GM12878 (cell line): ENCODE results near the gene NDOR1. TPM values are rescaled to one million over a fixed set of nuclear protein-coding genes. Genes with fewer than 3 reads are reported as not detected.
A peak's percentile ranks its signal among the peaks of the same experiment; 100 is the strongest.

Experiments
- ATAC-seq: fragments of 200-7000 bp; cut with Tn5 transposase; 3 replicates; pipeline ENCODE4 v1.9.1; 2020; ENCODE audit warnings: mild to moderate bottlenecking, moderate library complexity
- BruUV-seq: library from RNA; stranded (reverse); fragments of 400-500 nt; replicated peaks from 2 replicates; lab custom pipeline; 2021; lab: Mats Ljungman, UMichigan
- CTCF ChIA-PET: fragments of 300-600 bp; sonication (Branson Sonifier 250); formaldehyde crosslinking; extraction: SDS; loops from one replicate; lab custom pipeline; 2021; ENCODE audit warnings: inconsistent platforms; lab: Yijun Ruan, JAX
- POLR2A ChIA-PET: fragments of 350-600 bp; formaldehyde crosslinking; extraction: SDS; loops from one replicate; lab custom pipeline; 2021; ENCODE audit warnings: inconsistent platforms; lab: Charles Lee
- RAD21 ChIA-PET: fragments of 300-600 bp; sonication (Branson Sonifier 250); formaldehyde crosslinking; loops from one replicate; lab custom pipeline; 2023; ENCODE audit warnings: antibody characterized with exemption; ENCODE audit not compliant: unreplicated experiment; lab: Charles Lee
- SMC1A ChIA-PET: fragments of 300-600 bp; sonication (Branson Sonifier 250); formaldehyde crosslinking; loops from one replicate; lab custom pipeline; 2023; ENCODE audit not compliant: unreplicated experiment, uncharacterized antibody; lab: Charles Lee
- DNase-seq: peaks from one replicate; pipeline ENCODE4 v3.0.0-alpha.2; 2011; ENCODE audit warnings: low read depth, low spot score
- FAIRE-seq: peaks from 3 replicates; lab custom pipeline; 2011; peaks lifted over from hg19 to GRCh38; lab: Jason Lieb, UNC
- H2AFZ ChIP-seq: 2 replicates; pipeline ENCODE4 v1.6.0; 2011; ENCODE audit warnings: low read depth, low read length, control low read depth; ENCODE audit not compliant: control insufficient read depth
- H3K27ac ChIP-seq: 2 replicates; pipeline ENCODE4 v1.5.1; 2011; ENCODE audit warnings: control low read depth; ENCODE audit not compliant: control insufficient read depth, insufficient read depth
- H3K27me3 ChIP-seq, 2 experiments: replicated peaks in 1 of 2; 2 replicates each; pipeline versions ENCODE4 v1.6.0 to v1.6.1; 2011; ENCODE audit warnings: low read length in 1 of 2; ENCODE audit not compliant: control insufficient read depth in 2 of 2, insufficient read depth in 2 of 2
- H3K36me3 ChIP-seq, 2 experiments: 2 replicates each; pipeline ENCODE4 v1.5.1; 2011; ENCODE audit warnings: low read length in 1 of 2; ENCODE audit not compliant: control insufficient read depth in 2 of 2, insufficient read depth in 2 of 2
- H3K4me1 ChIP-seq: 2 replicates; pipeline ENCODE4 v1.6.1; 2011; ENCODE audit warnings: mild to moderate bottlenecking, low read length, moderate library complexity, mixed read lengths; ENCODE audit not compliant: control insufficient read depth, insufficient read depth
- H3K4me2 ChIP-seq: 2 replicates; pipeline ENCODE4 v1.6.0; 2011; ENCODE audit warnings: control low read depth; ENCODE audit not compliant: control insufficient read depth, insufficient read depth
- H3K4me3 ChIP-seq: fragments of 200-600 bp; sonication (generic); 2 replicates; pipeline ENCODE4 v1.5.1; 2016
- H3K79me2 ChIP-seq: 2 replicates; pipeline ENCODE4 v1.6.0; 2011; ENCODE audit warnings: low read length; ENCODE audit not compliant: control insufficient read depth, insufficient read depth
- H3K9ac ChIP-seq: 2 replicates; pipeline ENCODE4 v1.8.0; 2011; ENCODE audit warnings: low read length, control low read depth, mixed read lengths; ENCODE audit not compliant: control insufficient read depth, insufficient read depth
- H3K9me3 ChIP-seq: replicated peaks from 3 replicates; pipeline ENCODE4 v1.5.1; 2011; ENCODE audit warnings: mild to moderate bottlenecking, low read length; ENCODE audit not compliant: control insufficient read depth, insufficient read depth
- H4K20me1 ChIP-seq: 2 replicates; pipeline ENCODE4 v1.6.0; 2011; ENCODE audit not compliant: control insufficient read depth, insufficient read depth
- CBX5 ChIP-seq: sonication (generic); IDR thresholded peaks from 2 replicates; pipeline ENCODE4 v1.6.1; 2016; ENCODE audit warnings: low read depth, moderate library complexity, mild to moderate bottlenecking, inconsistent platforms
- CEBPB ChIP-seq, 2 experiments: fragments of 150-350 bp in 1 of 2; IDR thresholded peaks; 2 replicates each; pipeline ENCODE4 v1.6.1; 2012 to 2014; ENCODE audit warnings: low read depth in 2 of 2, low read length in 2 of 2, borderline replicate concordance in 1 of 2, inconsistent platforms in 1 of 2
- GABPA ChIP-seq: IDR thresholded peaks from 2 replicates; pipeline ENCODE4 v1.6.1; 2014; ENCODE audit warnings: antibody characterized with exemption, low read depth, mild to moderate bottlenecking, inconsistent platforms
- HDGF ChIP-seq: fragments of 450-650 bp; IDR thresholded peaks from 2 replicates; pipeline ENCODE4 v1.6.1; 2016; ENCODE audit warnings: antibody characterized with exemption
- IKZF1 ChIP-seq: fragments of 450-650 bp; conservative IDR thresholded peaks from 2 replicates; pipeline ENCODE4 v1.6.1; 2017; ENCODE audit warnings: antibody characterized with exemption, mild to moderate bottlenecking
- JUNB ChIP-seq: IDR thresholded peaks from 2 replicates; pipeline ENCODE4 v1.6.1; 2016; ENCODE audit warnings: antibody characterized with exemption, mild to moderate bottlenecking
- NFXL1 ChIP-seq: fragments of 450-650 bp; IDR thresholded peaks from 2 replicates; pipeline ENCODE4 v1.6.1; 2017; ENCODE audit warnings: antibody characterized with exemption, mild to moderate bottlenecking, borderline replicate concordance
- NR2C1 ChIP-seq: fragments of 450-650 bp; IDR thresholded peaks from 2 replicates; pipeline ENCODE4 v1.6.1; 2017; ENCODE audit warnings: antibody characterized with exemption, mild to moderate bottlenecking, moderate library complexity
- NR2F1 ChIP-seq: fragments of 450-650 bp; conservative IDR thresholded peaks from 2 replicates; pipeline ENCODE4 v1.6.1; 2017; ENCODE audit warnings: mild to moderate bottlenecking
- RUNX3 ChIP-seq: IDR thresholded peaks from 2 replicates; pipeline ENCODE4 v1.6.1; 2012; ENCODE audit warnings: low read length, inconsistent platforms
- SMAD1 ChIP-seq: fragments of 450-650 bp; IDR thresholded peaks from 2 replicates; pipeline ENCODE4 v1.6.1; 2018; ENCODE audit warnings: mild to moderate bottlenecking, low read depth; ENCODE audit not compliant: partially characterized antibody
- ZNF217 ChIP-seq: fragments of 450-650 bp; IDR thresholded peaks from 2 replicates; pipeline ENCODE4 v1.6.1; 2017; ENCODE audit warnings: antibody characterized with exemption, mild to moderate bottlenecking
- WGBS: methylation state at CpG from one replicate; pipeline ENCODE4 v1.1.6; 2016; ENCODE audit warnings: low lambda C conversion rate; ENCODE audit not compliant: insufficient replicate concordance, insufficient coverage; ENCODE audit errors: missing lambda C conversion rate; 5-methylcytosine and 5-hydroxymethylcytosine counted together
- in situ Hi-C: fragments of 300-500 bp; cut with MboI; formaldehyde crosslinking; loops from 9 replicates; pipeline ENCODE4 v1.14.3; 2018; ENCODE audit warnings: mixed read lengths
- intact Hi-C: fragments of 100-400 bp; cut with micrococcal nuclease; formaldehyde crosslinking; loops from one replicate; pipeline ENCODE4 v1.14.2; 2022; ENCODE audit not compliant: unreplicated experiment
- polyA plus RNA-seq, 11 experiments: library from polyadenylated mRNA; depleted of rRNA in 4 of 11; unstranded in 6 of 11; stranded (reverse) in 5 of 11; fragments of >200 nt; fragmentation: Nextera tagmentation in 4 of 11; fragmentation: Illumina TruSeq in 1 of 11; extraction: Ambion mirVana in 4 of 11; extraction: Trizol in 1 of 11; gene quantifications; 1 replicate in 1 of 11; 2 replicates in 10 of 11; pipeline versions ENCODE4 v1.2.1 to v1.2.3, GENCODE V29; 2011 to 2016; ENCODE audit warnings: inconsistent platforms in 2 of 11, missing spikeins in 2 of 11, low read depth in 1 of 11
- total RNA-seq, 4 experiments: library from RNA; depleted of rRNA in 3 of 4; stranded (reverse); fragments of >200 nt in 3 of 4; fragmentation: Illumina TruSeq in 1 of 4; extraction: Trizol in 1 of 4; gene quantifications; 2 replicates each; pipeline versions ENCODE4 v1.2.1 to v1.2.3, GENCODE V29; 2013 to 2021
- TF ChIP-seq, protein P1 (sequence below): fragments of 450-650 bp; formaldehyde crosslinking; IDR thresholded peaks from 2 replicates; pipeline ENCODE4 v1.5.0; 2022; ENCODE audit warnings: mild to moderate bottlenecking, missing genetic modification characterization
- TF ChIP-seq, protein P2 (sequence below): fragments of 450-650 bp; IDR thresholded peaks from 2 replicates; pipeline ENCODE4 v1.6.1; 2017; ENCODE audit warnings: mild to moderate bottlenecking, moderate library complexity

Gene NDOR1
- total and polyA plus RNA-seq, 10 of the 15 experiments (the other 5 are each of a cell fraction or from before 2014, with no cell fraction given), result 0.04 to 32.9 (median 11.1) TPM

GRCh38 chr9:137159105-137160053 lies 46.1 kb upstream of the NDOR1 start:
- FAIRE-seq, result no peak
- Histone ChIP-seq H3K4me1 (peaks cover 28% of the 10 kb centered on the region), H3K79me2 (no peaks in the 10 kb centered on the region), H3K36me3 (no peaks in the 10 kb centered on the region), H3K9ac (no peak overlapping the region), H3K4me2 (peak overlapping the region; percentile 39), H2AFZ (no peak overlapping the region), H3K9me3 (no peaks in the 10 kb centered on the region; the same call in 2 of the 3 replicates), H3K27me3 (no peaks in the 10 kb centered on the region), H3K27ac (no peak overlapping the region), H3K4me3 (no peak overlapping the region), H4K20me1 (no peaks in the 10 kb centered on the region)
- ChIA-PET SMC1A (interaction anchor here (0.6 kb wide), 1 partner anchor 9 kb away, joined by 4 read pairs; no protein-coding TSS in a partner anchor), CTCF (interaction anchor here (1.1 kb wide), 1 partner anchor 8 kb away, joined by 5 read pairs; no protein-coding TSS in a partner anchor), RAD21 (interaction anchor here (0.5 to 1.6 kb wide), 4 partner anchors 8 to 32 kb away, joined by 3 to 11 read pairs (median 4); no protein-coding TSS in a partner anchor), POLR2A (interaction anchor here (0.6 to 3.7 kb wide), 7 partner anchors 9 to 118 kb away, joined by 3 to 37 read pairs (median 6); partner anchors contain the start of genes ANAPC2, LRRC26, SSNA1 and TOR4A)
- ATAC-seq, result peak; percentile 80
- WGBS, result 25% methylated on average over 11 of the region's 14 CpGs
- BruUV-seq, result no TSS peak
- DNase-seq, result no peak
- in situ Hi-C loops (no loop called here), intact Hi-C loops (no loop called here)
- TF ChIP-seq SMAD1 (no peak), CEBPB (IDR thresholded peaks at IDR 0.05; ENCODE audit: borderline replicate concordance in 1 of 2, low read depth in 2 of 2, low read length in 2 of 2) (no peak), JUNB (no peak), IKZF1 (peak; percentile 44; the same call in 1 of the 2 replicates), RUNX3 (peak; percentile 44; the same call in 1 of the 2 replicates), ZNF217 (no peak), NFXL1 (no peak), HDGF (peak; percentile 91), NR2C1 (peak; percentile 70), CBX5 (no peak), NR2F1 (peak; percentile 88), GABPA (no peak)
- TF ChIP-seq, protein P1, sequence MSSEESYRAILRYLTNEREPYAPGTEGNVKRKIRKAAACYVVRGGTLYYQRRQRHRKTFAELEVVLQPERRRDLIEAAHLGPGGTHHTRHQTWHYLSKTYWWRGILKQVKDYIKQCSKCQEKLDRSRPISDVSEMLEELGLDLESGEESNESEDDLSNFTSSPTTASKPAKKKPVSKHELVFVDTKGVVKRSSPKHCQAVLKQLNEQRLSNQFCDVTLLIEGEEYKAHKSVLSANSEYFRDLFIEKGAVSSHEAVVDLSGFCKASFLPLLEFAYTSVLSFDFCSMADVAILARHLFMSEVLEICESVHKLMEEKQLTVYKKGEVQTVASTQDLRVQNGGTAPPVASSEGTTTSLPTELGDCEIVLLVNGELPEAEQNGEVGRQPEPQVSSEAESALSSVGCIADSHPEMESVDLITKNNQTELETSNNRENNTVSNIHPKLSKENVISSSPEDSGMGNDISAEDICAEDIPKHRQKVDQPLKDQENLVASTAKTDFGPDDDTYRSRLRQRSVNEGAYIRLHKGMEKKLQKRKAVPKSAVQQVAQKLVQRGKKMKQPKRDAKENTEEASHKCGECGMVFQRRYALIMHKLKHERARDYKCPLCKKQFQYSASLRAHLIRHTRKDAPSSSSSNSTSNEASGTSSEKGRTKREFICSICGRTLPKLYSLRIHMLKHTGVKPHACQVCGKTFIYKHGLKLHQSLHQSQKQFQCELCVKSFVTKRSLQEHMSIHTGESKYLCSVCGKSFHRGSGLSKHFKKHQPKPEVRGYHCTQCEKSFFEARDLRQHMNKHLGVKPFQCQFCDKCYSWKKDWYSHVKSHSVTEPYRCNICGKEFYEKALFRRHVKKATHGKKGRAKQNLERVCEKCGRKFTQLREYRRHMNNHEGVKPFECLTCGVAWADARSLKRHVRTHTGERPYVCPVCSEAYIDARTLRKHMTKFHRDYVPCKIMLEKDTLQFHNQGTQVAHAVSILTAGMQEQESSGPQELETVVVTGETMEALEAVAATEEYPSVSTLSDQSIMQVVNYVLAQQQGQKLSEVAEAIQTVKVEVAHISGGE (CRISPR knock-in tag), result no peak
- TF ChIP-seq, protein P2, sequence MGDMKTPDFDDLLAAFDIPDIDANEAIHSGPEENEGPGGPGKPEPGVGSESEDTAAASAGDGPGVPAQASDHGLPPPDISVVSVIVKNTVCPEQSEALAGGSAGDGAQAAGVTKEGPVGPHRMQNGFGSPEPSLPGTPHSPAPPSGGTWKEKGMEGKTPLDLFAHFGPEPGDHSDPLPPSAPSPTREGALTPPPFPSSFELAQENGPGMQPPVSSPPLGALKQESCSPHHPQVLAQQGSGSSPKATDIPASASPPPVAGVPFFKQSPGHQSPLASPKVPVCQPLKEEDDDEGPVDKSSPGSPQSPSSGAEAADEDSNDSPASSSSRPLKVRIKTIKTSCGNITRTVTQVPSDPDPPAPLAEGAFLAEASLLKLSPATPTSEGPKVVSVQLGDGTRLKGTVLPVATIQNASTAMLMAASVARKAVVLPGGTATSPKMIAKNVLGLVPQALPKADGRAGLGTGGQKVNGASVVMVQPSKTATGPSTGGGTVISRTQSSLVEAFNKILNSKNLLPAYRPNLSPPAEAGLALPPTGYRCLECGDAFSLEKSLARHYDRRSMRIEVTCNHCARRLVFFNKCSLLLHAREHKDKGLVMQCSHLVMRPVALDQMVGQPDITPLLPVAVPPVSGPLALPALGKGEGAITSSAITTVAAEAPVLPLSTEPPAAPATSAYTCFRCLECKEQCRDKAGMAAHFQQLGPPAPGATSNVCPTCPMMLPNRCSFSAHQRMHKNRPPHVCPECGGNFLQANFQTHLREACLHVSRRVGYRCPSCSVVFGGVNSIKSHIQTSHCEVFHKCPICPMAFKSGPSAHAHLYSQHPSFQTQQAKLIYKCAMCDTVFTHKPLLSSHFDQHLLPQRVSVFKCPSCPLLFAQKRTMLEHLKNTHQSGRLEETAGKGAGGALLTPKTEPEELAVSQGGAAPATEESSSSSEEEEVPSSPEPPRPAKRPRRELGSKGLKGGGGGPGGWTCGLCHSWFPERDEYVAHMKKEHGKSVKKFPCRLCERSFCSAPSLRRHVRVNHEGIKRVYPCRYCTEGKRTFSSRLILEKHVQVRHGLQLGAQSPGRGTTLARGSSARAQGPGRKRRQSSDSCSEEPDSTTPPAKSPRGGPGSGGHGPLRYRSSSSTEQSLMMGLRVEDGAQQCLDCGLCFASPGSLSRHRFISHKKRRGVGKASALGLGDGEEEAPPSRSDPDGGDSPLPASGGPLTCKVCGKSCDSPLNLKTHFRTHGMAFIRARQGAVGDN, result peak; percentile 52; the same call in 1 of the 2 replicates
